Measurements from ENCODE around the gene HEATR5A. TPM values are rescaled to one million over a fixed set of nuclear protein-coding genes. Genes with fewer than 3 reads are reported as not detected.

HEATR5A gene
- total and polyA plus RNA-seq, 2 of the 13 experiments (the other 11 are each of a cell fraction or from before 2014, with no cell fraction given), result 36.4 to 105 TPM

GRCh38 chr14:31286456-31287293, 133.7 kb downstream of the HEATR5A start (continued):
- TF ChIP-seq, protein P1, sequence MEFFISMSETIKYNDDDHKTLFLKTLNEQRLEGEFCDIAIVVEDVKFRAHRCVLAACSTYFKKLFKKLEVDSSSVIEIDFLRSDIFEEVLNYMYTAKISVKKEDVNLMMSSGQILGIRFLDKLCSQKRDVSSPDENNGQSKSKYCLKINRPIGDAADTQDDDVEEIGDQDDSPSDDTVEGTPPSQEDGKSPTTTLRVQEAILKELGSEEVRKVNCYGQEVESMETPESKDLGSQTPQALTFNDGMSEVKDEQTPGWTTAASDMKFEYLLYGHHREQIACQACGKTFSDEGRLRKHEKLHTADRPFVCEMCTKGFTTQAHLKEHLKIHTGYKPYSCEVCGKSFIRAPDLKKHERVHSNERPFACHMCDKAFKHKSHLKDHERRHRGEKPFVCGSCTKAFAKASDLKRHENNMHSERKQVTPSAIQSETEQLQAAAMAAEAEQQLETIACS (CRISPR knock-in tag; IDR thresholded peaks at IDR 0.05), result 0 out of 2 replicates have a peak, but pooled peaks have one; percentile 0
- TF ChIP-seq ZFP91 (CRISPR knock-in tag; IDR thresholded peaks at IDR 0.05; ENCODE audit: borderline replicate concordance), result peak; percentile 85
- TF ChIP-seq KAT8 (CRISPR knock-in tag; IDR thresholded peaks at IDR 0.05), result peak; percentile 57; the same call in 1 of the 2 replicates
- peak; percentile 28; the same call in 1 of the 2 replicates for TF ChIP-seq ELF1 (CRISPR knock-in tag; IDR thresholded peaks at IDR 0.05)
- no peak for TF ChIP-seq MBNL3 (CRISPR knock-in tag; conservative IDR thresholded peaks at IDR 0.05)
- TF ChIP-seq ZNF382 (CRISPR knock-in tag; IDR thresholded peaks at IDR 0.05; ENCODE audit: borderline replicate concordance), result no peak
- TF ChIP-seq AKAP8 (CRISPR knock-in tag; IDR thresholded peaks at IDR 0.05), result 0 out of 2 replicates have a peak, but pooled peaks have one; percentile 11
- no peak for TF ChIP-seq ZNF567 (CRISPR knock-in tag; IDR thresholded peaks at IDR 0.05; ENCODE audit: borderline replicate concordance)
- no peak for TF ChIP-seq FIP1L1 (IDR thresholded peaks at IDR 0.05; ENCODE audit: borderline replicate concordance, insufficient read depth, low read depth, low read length)
- TF ChIP-seq HNF4G (IDR thresholded peaks at IDR 0.05; ENCODE audit: borderline replicate concordance, low read depth, low read length), result no peak
- TF ChIP-seq HNF4G (CRISPR knock-in tag; IDR thresholded peaks at IDR 0.05; ENCODE audit: borderline replicate concordance, low read depth), result 0 out of 2 replicates have a peak, but pooled peaks have one; percentile 27
- TF ChIP-seq ZMYM4 (CRISPR knock-in tag; IDR thresholded peaks at IDR 0.05), result peak; percentile 97
- TF ChIP-seq KDM1A (CRISPR knock-in tag; IDR thresholded peaks at IDR 0.05), result peak; percentile 60; the same call in 1 of the 2 replicates
- no peak for TF ChIP-seq ZNF383 (CRISPR knock-in tag; IDR thresholded peaks at IDR 0.05; ENCODE audit: borderline replicate concordance)
- no peak for TF ChIP-seq JUN (CRISPR knock-in tag; IDR thresholded peaks at IDR 0.05)
- no peak for TF ChIP-seq PHF5A (CRISPR knock-in tag; IDR thresholded peaks at IDR 0.05; ENCODE audit: low read depth, unreplicated experiment)
- peak; percentile 78 for TF ChIP-seq TSC22D2 (CRISPR knock-in tag; IDR thresholded peaks at IDR 0.05; ENCODE audit: borderline replicate concordance)
- no peak; the same call in none of the 2 replicates for TF ChIP-seq ZNF550 (CRISPR knock-in tag; IDR thresholded peaks at IDR 0.05; ENCODE audit: borderline replicate concordance)
- 0 out of 2 replicates have a peak, but pooled peaks have one; percentile 26 for TF ChIP-seq RERE (CRISPR knock-in tag; IDR thresholded peaks at IDR 0.05; ENCODE audit: low read depth)
- TF ChIP-seq ELF3 (CRISPR knock-in tag; IDR thresholded peaks at IDR 0.05), result peak; percentile 71; the same call in 1 of the 2 replicates
- TF ChIP-seq ZNF263 (CRISPR knock-in tag; IDR thresholded peaks at IDR 0.05), result peak; percentile 72
